WTC11 (cell line): ENCODE results near the gene CLSTN2. TPM values are rescaled to one million over a fixed set of nuclear protein-coding genes. Genes with fewer than 3 reads are reported as not detected.

Experiments
- ATAC-seq: fragments of 200-7000 bp; cut with Tn5 transposase; 2 replicates; pipeline ENCODE4 v1.10.0; 2021; ENCODE audit warnings: mild to moderate bottlenecking, moderate library complexity
- CTCF ChIA-PET: fragments of 300-600 bp; sonication (Branson Sonifier 250); formaldehyde crosslinking; loops from one replicate; lab custom pipeline; 2021; ENCODE audit warnings: antibody characterized with exemption; lab: Charles Lee
- POLR2A ChIA-PET: fragments of 350-600 bp; sonication (Branson Sonifier 250); formaldehyde crosslinking; loops from one replicate; lab custom pipeline; 2021; ENCODE audit warnings: antibody characterized with exemption; lab: Charles Lee
- DNase-seq: peaks from one replicate; pipeline ENCODE4 v3.0.0; 2021; ENCODE audit warnings: low spot score
- H3K27ac Mint-ChIP-seq: 2 replicates; pipeline ENCODE4 v1.8.0; 2021; ENCODE audit warnings: mixed read lengths
- H3K27me3 Mint-ChIP-seq: 2 replicates; pipeline ENCODE4 v1.8.0; 2021; ENCODE audit warnings: low read depth, mild to moderate bottlenecking, moderate library complexity, mixed read lengths
- H3K36me3 Mint-ChIP-seq: 2 replicates; pipeline ENCODE4 v1.8.0; 2021; ENCODE audit warnings: mixed read lengths
- H3K4me1 Mint-ChIP-seq: 2 replicates; pipeline ENCODE4 v1.8.0; 2022; ENCODE audit warnings: mixed read lengths
- H3K4me3 Mint-ChIP-seq: 2 replicates; pipeline ENCODE4 v1.8.0; 2021; ENCODE audit warnings: mild to moderate bottlenecking, moderate library complexity, mixed read lengths
- H3K9me3 Mint-ChIP-seq: 2 replicates; pipeline ENCODE4 v1.8.0; 2021; ENCODE audit warnings: mixed read lengths
- EMX1 ChIP-seq: fragments of 250-450 bp; sonication (Bioruptor Pico); IDR thresholded peaks from 2 replicates; pipeline ENCODE4 v1.8.0; 2021; ENCODE audit warnings: mild to moderate bottlenecking
- NFE2L1 ChIP-seq: sonication (generic); formaldehyde crosslinking; IDR thresholded peaks from 2 replicates; pipeline ENCODE4 v1.8.1; 2023; ENCODE audit warnings: missing genetic modification reagents
- SMAD3 ChIP-seq: sonication (generic); formaldehyde crosslinking; IDR thresholded peaks from 2 replicates; pipeline ENCODE4 v1.8.0; 2022; ENCODE audit warnings: missing genetic modification reagents, mild to moderate bottlenecking, borderline replicate concordance
- SOX15 ChIP-seq: fragments of 250-450 bp; sonication (Bioruptor Pico); IDR thresholded peaks from 2 replicates; pipeline ENCODE4 v1.9.0; 2021; ENCODE audit warnings: mild to moderate bottlenecking
- TEAD1 ChIP-seq: sonication (generic); formaldehyde crosslinking; IDR thresholded peaks from 2 replicates; pipeline ENCODE4 v1.8.0; 2022; ENCODE audit warnings: mild to moderate bottlenecking, missing genetic modification reagents
- TEAD4 ChIP-seq: sonication (generic); formaldehyde crosslinking; IDR thresholded peaks from 2 replicates; pipeline ENCODE4 v1.8.0; 2022; ENCODE audit warnings: mild to moderate bottlenecking, missing genetic modification reagents
- ZBTB21 ChIP-seq: sonication (generic); formaldehyde crosslinking; IDR thresholded peaks from 2 replicates; pipeline ENCODE4 v1.8.1; 2023; ENCODE audit warnings: mild to moderate bottlenecking, missing genetic modification reagents, borderline replicate concordance
- ZBTB43 ChIP-seq: sonication (generic); formaldehyde crosslinking; IDR thresholded peaks from 2 replicates; pipeline ENCODE4 v1.8.1; 2023; ENCODE audit warnings: mild to moderate bottlenecking, missing genetic modification reagents
- ZNF121 ChIP-seq: sonication (generic); formaldehyde crosslinking; IDR thresholded peaks from 2 replicates; pipeline ENCODE4 v1.8.0; 2023; ENCODE audit warnings: missing genetic modification reagents
- ZNF317 ChIP-seq: sonication (generic); formaldehyde crosslinking; IDR thresholded peaks from 2 replicates; pipeline ENCODE4 v1.8.1; 2023; ENCODE audit warnings: low read depth, mild to moderate bottlenecking, moderate library complexity, missing genetic modification reagents, borderline replicate concordance
- ZNF416 ChIP-seq: fragments of 250-450 bp; sonication (Bioruptor Pico); IDR thresholded peaks from 2 replicates; pipeline ENCODE4 v1.9.0; 2021; ENCODE audit warnings: mild to moderate bottlenecking, inconsistent platforms
- total RNA-seq: library from RNA; stranded (reverse); gene quantifications from 3 replicates; pipeline ENCODE4 v1.2.3, GENCODE V29; 2021
- TF ChIP-seq, protein P1 (sequence below): sonication (generic); formaldehyde crosslinking; IDR thresholded peaks from 2 replicates; pipeline ENCODE4 v1.8.1; 2023; ENCODE audit warnings: mild to moderate bottlenecking, missing genetic modification reagents, borderline replicate concordance
- TF ChIP-seq, protein P2 (sequence below): fragments of 250-450 bp; sonication (Bioruptor Pico); IDR thresholded peaks from 2 replicates; pipeline ENCODE4 v1.9.0; 2021; ENCODE audit warnings: mild to moderate bottlenecking
- TF ChIP-seq, protein P3 (sequence below): sonication (generic); formaldehyde crosslinking; IDR thresholded peaks from 2 replicates; pipeline ENCODE4 v1.8.1; 2022; ENCODE audit warnings: missing genetic modification reagents, borderline replicate concordance
- TF ChIP-seq, protein P4 (sequence below): sonication (generic); formaldehyde crosslinking; conservative IDR thresholded peaks from 2 replicates; pipeline ENCODE4 v1.8.1; 2023; ENCODE audit warnings: mild to moderate bottlenecking, low read depth, missing genetic modification reagents, moderate library complexity
- TF ChIP-seq, protein P5 (sequence below): sonication (generic); formaldehyde crosslinking; IDR thresholded peaks from 2 replicates; pipeline ENCODE4 v1.8.0; 2022; ENCODE audit warnings: mild to moderate bottlenecking, missing genetic modification reagents
- TF ChIP-seq, protein P6 (sequence below): sonication (generic); formaldehyde crosslinking; IDR thresholded peaks from 2 replicates; pipeline ENCODE4 v1.8.0; 2023; ENCODE audit warnings: missing genetic modification reagents, mild to moderate bottlenecking, borderline replicate concordance

Gene CLSTN2
- total RNA-seq, 1 experiment from 2014 or later, result 0.35 TPM

DNA sequence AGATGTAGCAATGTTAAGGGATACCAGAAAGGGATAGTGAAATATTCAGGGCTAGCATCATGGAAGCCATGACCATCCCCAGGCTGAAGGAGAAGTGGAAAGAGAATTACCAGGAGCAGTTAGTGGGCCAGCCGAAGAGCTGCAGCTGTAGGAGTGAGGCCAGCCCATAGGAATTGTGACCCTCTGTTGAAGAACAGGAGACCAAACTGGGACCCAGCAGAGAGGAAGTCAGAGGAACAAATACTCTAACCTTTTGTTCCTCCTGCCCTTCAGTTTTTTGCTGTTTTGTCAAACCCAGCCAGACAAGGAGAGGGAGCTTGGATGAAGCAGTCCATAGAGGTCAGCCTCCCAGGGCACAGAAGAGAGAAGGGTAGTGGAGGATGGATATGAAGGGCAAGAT lies 115.4 kb downstream of the CLSTN2 start:
- H3K9me3 Mint-ChIP-seq, result no peaks in the 10 kb centered on the region
- POLR2A ChIA-PET, result no interaction called here
- ATAC-seq, result no peak

More for the DNA sequence above, 115.4 kb downstream of the CLSTN2 start:
- Mint-ChIP-seq H3K4me3 (no peak overlapping the region), H3K36me3 (no peaks in the 10 kb centered on the region), H3K27me3 (peaks cover 4% of the 10 kb centered on the region), H3K4me1 (peaks cover 2% of the 10 kb centered on the region; the same call in 1 of the 2 replicates), H3K27ac (no peak overlapping the region)
- CTCF ChIA-PET, result interaction anchor here (0.9 to 1.2 kb wide), 2 partner anchors 78 to 115 kb away, joined by 3 to 6 read pairs; partner anchors contain the start of gene CLSTN2
- no peak for TF ChIP-seq TEAD4 (CRISPR knock-in tag)
- no peak for TF ChIP-seq ZNF416 (CRISPR knock-in tag)
- TF ChIP-seq SMAD3 (CRISPR knock-in tag), result no peak
- TF ChIP-seq, protein P1, sequence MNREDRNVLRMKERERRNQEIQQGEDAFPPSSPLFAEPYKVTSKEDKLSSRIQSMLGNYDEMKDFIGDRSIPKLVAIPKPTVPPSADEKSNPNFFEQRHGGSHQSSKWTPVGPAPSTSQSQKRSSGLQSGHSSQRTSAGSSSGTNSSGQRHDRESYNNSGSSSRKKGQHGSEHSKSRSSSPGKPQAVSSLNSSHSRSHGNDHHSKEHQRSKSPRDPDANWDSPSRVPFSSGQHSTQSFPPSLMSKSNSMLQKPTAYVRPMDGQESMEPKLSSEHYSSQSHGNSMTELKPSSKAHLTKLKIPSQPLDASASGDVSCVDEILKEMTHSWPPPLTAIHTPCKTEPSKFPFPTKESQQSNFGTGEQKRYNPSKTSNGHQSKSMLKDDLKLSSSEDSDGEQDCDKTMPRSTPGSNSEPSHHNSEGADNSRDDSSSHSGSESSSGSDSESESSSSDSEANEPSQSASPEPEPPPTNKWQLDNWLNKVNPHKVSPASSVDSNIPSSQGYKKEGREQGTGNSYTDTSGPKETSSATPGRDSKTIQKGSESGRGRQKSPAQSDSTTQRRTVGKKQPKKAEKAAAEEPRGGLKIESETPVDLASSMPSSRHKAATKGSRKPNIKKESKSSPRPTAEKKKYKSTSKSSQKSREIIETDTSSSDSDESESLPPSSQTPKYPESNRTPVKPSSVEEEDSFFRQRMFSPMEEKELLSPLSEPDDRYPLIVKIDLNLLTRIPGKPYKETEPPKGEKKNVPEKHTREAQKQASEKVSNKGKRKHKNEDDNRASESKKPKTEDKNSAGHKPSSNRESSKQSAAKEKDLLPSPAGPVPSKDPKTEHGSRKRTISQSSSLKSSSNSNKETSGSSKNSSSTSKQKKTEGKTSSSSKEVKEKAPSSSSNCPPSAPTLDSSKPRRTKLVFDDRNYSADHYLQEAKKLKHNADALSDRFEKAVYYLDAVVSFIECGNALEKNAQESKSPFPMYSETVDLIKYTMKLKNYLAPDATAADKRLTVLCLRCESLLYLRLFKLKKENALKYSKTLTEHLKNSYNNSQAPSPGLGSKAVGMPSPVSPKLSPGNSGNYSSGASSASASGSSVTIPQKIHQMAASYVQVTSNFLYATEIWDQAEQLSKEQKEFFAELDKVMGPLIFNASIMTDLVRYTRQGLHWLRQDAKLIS (CRISPR knock-in tag), result no peak
- TF ChIP-seq, protein P2, sequence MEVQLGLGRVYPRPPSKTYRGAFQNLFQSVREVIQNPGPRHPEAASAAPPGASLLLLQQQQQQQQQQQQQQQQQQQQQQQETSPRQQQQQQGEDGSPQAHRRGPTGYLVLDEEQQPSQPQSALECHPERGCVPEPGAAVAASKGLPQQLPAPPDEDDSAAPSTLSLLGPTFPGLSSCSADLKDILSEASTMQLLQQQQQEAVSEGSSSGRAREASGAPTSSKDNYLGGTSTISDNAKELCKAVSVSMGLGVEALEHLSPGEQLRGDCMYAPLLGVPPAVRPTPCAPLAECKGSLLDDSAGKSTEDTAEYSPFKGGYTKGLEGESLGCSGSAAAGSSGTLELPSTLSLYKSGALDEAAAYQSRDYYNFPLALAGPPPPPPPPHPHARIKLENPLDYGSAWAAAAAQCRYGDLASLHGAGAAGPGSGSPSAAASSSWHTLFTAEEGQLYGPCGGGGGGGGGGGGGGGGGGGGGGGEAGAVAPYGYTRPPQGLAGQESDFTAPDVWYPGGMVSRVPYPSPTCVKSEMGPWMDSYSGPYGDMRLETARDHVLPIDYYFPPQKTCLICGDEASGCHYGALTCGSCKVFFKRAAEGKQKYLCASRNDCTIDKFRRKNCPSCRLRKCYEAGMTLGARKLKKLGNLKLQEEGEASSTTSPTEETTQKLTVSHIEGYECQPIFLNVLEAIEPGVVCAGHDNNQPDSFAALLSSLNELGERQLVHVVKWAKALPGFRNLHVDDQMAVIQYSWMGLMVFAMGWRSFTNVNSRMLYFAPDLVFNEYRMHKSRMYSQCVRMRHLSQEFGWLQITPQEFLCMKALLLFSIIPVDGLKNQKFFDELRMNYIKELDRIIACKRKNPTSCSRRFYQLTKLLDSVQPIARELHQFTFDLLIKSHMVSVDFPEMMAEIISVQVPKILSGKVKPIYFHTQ, result no peak
- TF ChIP-seq, protein P3, sequence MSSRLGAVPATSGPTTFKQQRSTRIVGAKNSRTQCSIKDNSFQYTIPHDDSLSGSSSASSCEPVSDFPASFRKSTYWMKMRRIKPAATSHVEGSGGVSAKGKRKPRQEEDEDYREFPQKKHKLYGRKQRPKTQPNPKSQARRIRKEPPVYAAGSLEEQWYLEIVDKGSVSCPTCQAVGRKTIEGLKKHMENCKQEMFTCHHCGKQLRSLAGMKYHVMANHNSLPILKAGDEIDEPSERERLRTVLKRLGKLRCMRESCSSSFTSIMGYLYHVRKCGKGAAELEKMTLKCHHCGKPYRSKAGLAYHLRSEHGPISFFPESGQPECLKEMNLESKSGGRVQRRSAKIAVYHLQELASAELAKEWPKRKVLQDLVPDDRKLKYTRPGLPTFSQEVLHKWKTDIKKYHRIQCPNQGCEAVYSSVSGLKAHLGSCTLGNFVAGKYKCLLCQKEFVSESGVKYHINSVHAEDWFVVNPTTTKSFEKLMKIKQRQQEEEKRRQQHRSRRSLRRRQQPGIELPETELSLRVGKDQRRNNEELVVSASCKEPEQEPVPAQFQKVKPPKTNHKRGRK (CRISPR knock-in tag), result no peak
- no peak for TF ChIP-seq ZNF317 (CRISPR knock-in tag)
- TF ChIP-seq EMX1 (CRISPR knock-in tag), result no peak
- no peak for TF ChIP-seq TEAD1 (CRISPR knock-in tag)
- TF ChIP-seq, protein P4, sequence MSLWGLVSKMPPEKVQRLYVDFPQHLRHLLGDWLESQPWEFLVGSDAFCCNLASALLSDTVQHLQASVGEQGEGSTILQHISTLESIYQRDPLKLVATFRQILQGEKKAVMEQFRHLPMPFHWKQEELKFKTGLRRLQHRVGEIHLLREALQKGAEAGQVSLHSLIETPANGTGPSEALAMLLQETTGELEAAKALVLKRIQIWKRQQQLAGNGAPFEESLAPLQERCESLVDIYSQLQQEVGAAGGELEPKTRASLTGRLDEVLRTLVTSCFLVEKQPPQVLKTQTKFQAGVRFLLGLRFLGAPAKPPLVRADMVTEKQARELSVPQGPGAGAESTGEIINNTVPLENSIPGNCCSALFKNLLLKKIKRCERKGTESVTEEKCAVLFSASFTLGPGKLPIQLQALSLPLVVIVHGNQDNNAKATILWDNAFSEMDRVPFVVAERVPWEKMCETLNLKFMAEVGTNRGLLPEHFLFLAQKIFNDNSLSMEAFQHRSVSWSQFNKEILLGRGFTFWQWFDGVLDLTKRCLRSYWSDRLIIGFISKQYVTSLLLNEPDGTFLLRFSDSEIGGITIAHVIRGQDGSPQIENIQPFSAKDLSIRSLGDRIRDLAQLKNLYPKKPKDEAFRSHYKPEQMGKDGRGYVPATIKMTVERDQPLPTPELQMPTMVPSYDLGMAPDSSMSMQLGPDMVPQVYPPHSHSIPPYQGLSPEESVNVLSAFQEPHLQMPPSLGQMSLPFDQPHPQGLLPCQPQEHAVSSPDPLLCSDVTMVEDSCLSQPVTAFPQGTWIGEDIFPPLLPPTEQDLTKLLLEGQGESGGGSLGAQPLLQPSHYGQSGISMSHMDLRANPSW (CRISPR knock-in tag), result no peak
- TF ChIP-seq ZBTB43 (CRISPR knock-in tag), result no peak
- no peak for TF ChIP-seq ZNF121 (CRISPR knock-in tag)
- TF ChIP-seq, protein P5, sequence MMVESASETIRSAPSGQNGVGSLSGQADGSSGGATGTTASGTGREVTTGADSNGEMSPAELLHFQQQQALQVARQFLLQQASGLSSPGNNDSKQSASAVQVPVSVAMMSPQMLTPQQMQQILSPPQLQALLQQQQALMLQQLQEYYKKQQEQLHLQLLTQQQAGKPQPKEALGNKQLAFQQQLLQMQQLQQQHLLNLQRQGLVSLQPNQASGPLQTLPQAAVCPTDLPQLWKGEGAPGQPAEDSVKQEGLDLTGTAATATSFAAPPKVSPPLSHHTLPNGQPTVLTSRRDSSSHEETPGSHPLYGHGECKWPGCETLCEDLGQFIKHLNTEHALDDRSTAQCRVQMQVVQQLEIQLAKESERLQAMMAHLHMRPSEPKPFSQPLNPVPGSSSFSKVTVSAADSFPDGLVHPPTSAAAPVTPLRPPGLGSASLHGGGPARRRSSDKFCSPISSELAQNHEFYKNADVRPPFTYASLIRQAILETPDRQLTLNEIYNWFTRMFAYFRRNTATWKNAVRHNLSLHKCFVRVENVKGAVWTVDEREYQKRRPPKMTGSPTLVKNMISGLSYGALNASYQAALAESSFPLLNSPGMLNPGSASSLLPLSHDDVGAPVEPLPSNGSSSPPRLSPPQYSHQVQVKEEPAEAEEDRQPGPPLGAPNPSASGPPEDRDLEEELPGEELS (CRISPR knock-in tag), result no peak
- TF ChIP-seq, protein P6, sequence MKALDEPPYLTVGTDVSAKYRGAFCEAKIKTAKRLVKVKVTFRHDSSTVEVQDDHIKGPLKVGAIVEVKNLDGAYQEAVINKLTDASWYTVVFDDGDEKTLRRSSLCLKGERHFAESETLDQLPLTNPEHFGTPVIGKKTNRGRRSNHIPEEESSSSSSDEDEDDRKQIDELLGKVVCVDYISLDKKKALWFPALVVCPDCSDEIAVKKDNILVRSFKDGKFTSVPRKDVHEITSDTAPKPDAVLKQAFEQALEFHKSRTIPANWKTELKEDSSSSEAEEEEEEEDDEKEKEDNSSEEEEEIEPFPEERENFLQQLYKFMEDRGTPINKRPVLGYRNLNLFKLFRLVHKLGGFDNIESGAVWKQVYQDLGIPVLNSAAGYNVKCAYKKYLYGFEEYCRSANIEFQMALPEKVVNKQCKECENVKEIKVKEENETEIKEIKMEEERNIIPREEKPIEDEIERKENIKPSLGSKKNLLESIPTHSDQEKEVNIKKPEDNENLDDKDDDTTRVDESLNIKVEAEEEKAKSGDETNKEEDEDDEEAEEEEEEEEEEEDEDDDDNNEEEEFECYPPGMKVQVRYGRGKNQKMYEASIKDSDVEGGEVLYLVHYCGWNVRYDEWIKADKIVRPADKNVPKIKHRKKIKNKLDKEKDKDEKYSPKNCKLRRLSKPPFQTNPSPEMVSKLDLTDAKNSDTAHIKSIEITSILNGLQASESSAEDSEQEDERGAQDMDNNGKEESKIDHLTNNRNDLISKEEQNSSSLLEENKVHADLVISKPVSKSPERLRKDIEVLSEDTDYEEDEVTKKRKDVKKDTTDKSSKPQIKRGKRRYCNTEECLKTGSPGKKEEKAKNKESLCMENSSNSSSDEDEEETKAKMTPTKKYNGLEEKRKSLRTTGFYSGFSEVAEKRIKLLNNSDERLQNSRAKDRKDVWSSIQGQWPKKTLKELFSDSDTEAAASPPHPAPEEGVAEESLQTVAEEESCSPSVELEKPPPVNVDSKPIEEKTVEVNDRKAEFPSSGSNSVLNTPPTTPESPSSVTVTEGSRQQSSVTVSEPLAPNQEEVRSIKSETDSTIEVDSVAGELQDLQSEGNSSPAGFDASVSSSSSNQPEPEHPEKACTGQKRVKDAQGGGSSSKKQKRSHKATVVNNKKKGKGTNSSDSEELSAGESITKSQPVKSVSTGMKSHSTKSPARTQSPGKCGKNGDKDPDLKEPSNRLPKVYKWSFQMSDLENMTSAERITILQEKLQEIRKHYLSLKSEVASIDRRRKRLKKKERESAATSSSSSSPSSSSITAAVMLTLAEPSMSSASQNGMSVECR, result no peak
- no peak for TF ChIP-seq ZBTB21 (CRISPR knock-in tag)
- no peak for TF ChIP-seq SOX15
- TF ChIP-seq NFE2L1 (CRISPR knock-in tag), result no peak
- no peak for DNase-seq
